GM12801 (cell line): ENCODE results near the gene TPRN.

ENCODE experiments used
- CTCF ChIP-seq: IDR thresholded peaks from one replicate; pipeline ENCODE4 v1.5.1; 2011; ENCODE audit warnings: control low read depth; ENCODE audit not compliant: insufficient read length; ENCODE audit errors: extremely low read depth

TPRN gene

GRCh38 chr9:137200311-137201204, at the start of gene TPRN:
TSS of gene TPRN (minus strand) at chr9:137200741. CDS start at chr9:137200711, 30 bp downstream.
- TF ChIP-seq CTCF: no peak

GRCh38 chr9:137247916-137248175, 47.3 kb upstream of the TPRN start:
- no peak for TF ChIP-seq CTCF

GRCh38 chr9:137247135-137247915, 46.8 kb upstream of the TPRN start:
- no peak for TF ChIP-seq CTCF

GRCh38 chr9:137245450-137246421, 45.2 kb upstream of the TPRN start:
- no peak for TF ChIP-seq CTCF

- TF ChIP-seq CTCF: no peak
Measured at GRCh38 chr9:137244486-137245449, 44.2 kb upstream of the TPRN start.

GRCh38 chr9:137243626-137244485, 43.3 kb upstream of the TPRN start:
- TF ChIP-seq CTCF: no peak
